IMR-90 (cell line): Measurements from ENCODE around the gene TM9SF4.

ENCODE experiments used
- CEBPB ChIP-seq: IDR thresholded peaks from 2 replicates; pipeline ENCODE4 v1.6.1; 2012; ENCODE audit warnings: low read depth, low read length, improper control_type of control experiment
- POLR2A ChIP-seq: IDR thresholded peaks from 2 replicates; pipeline ENCODE4 v1.6.1; 2012; ENCODE audit warnings: mild to moderate bottlenecking, low read depth, low read length
- SMC3 ChIP-seq: fragments of 150-350 bp; IDR thresholded peaks from 2 replicates; pipeline ENCODE4 v1.6.1; 2016; ENCODE audit warnings: low read depth, mild to moderate bottlenecking, antibody characterized with exemption, low read length, moderate library complexity
- TF ChIP-seq, protein P1 (sequence below): conservative IDR thresholded peaks from 2 replicates; pipeline ENCODE4 v1.5.1; 2012; ENCODE audit warnings: mild to moderate bottlenecking, low read depth, low read length, improper control_type of control experiment

DNA sequence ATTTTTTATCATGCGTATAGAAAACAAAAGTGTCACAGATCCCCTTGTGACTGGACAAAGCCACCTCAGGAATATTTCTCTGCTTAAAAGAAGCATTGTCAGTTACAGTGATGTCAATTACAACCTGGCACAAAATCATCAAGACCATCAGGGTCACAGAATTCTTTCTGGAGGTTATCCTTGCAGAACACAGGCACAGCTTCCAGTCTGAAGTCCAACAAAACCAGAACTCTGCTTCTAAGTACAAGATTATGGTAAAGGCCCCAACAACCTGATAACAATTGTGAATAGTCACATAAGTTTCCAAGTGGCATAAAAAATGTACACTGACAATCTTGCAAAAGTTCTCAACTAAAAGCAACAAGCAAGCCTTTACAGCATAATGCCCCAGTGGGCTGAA is 77.0 kb downstream of the TM9SF4 start:
- TF ChIP-seq SMC3 (no peak), POLR2A (no peak), CEBPB (no peak)
- TF ChIP-seq, protein P1, sequence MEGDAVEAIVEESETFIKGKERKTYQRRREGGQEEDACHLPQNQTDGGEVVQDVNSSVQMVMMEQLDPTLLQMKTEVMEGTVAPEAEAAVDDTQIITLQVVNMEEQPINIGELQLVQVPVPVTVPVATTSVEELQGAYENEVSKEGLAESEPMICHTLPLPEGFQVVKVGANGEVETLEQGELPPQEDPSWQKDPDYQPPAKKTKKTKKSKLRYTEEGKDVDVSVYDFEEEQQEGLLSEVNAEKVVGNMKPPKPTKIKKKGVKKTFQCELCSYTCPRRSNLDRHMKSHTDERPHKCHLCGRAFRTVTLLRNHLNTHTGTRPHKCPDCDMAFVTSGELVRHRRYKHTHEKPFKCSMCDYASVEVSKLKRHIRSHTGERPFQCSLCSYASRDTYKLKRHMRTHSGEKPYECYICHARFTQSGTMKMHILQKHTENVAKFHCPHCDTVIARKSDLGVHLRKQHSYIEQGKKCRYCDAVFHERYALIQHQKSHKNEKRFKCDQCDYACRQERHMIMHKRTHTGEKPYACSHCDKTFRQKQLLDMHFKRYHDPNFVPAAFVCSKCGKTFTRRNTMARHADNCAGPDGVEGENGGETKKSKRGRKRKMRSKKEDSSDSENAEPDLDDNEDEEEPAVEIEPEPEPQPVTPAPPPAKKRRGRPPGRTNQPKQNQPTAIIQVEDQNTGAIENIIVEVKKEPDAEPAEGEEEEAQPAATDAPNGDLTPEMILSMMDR: no peak
